Stimulated activated CD4-positive, alpha-beta T cell treated with anti-CD3 and anti-CD28 coated beads, Interleukin-2, amount 100 ng/mL, for 48 hours (primary cell): Measurements from ENCODE around the gene WBP2.
A peak's percentile ranks its signal among the peaks of the same experiment; 100 is the strongest.

ENCODE experiments used
- DNase-seq, 2 donors: peaks; one replicate each; pipeline ENCODE4 v3.0.0-alpha.2; 2020

The WBP2 gene

GRCh38 chr17:75843577-75844529 is 11.3 kb downstream of the WBP2 start, which contains the start of gene UNC13D:
Gene UNC13D, minus strand, starts transcription at chr17:75844404. Its CDS starts 67 bp downstream, at chr17:75844337.
- DNase-seq, result peak in 1 of 2 donors; percentile 47

- no peak for DNase-seq
Observed at GRCh38 chr17:75842963-75843576, 12.1 kb downstream of the WBP2 start.

GRCh38 chr17:75842411-75842810 is 12.7 kb downstream of the WBP2 start:
- DNase-seq, result no peak

- DNase-seq, result no peak
Observed at GRCh38 chr17:75840799-75841164, 14.4 kb downstream of the WBP2 start.

GRCh38 chr17:75839942-75840798 is 15.0 kb downstream of the WBP2 start:
- DNase-seq, result no peak

- DNase-seq, result no peak
Observed at GRCh38 chr17:75838410-75838809, 16.7 kb downstream of the WBP2 start.

GRCh38 chr17:75837899-75838298 is 17.2 kb downstream of the WBP2 start:
- DNase-seq, result no peak

- no peak for DNase-seq
Observed at GRCh38 chr17:75836605-75837004, 18.5 kb downstream of the WBP2 start.

GRCh38 chr17:75835654-75835987 is 19.5 kb downstream of the WBP2 start:
- DNase-seq, result no peak

GRCh38 chr17:75834928-75835653 is 20.0 kb downstream of the WBP2 start:
- DNase-seq, result no peak

- DNase-seq, result no peak
Observed at GRCh38 chr17:75834279-75834920, 20.7 kb downstream of the WBP2 start.

GRCh38 chr17:75832652-75833400 is 22.3 kb downstream of the WBP2 start:
- DNase-seq, result no peak

GRCh38 chr17:75832164-75832651 is 22.9 kb downstream of the WBP2 start:
- no peak for DNase-seq

- DNase-seq, result no peak
Observed at GRCh38 chr17:75831032-75831571, 24.0 kb downstream of the WBP2 start.

GRCh38 chr17:75830164-75831031 is 24.7 kb downstream of the WBP2 start:
- DNase-seq, result no peak

- no peak for DNase-seq
Observed at GRCh38 chr17:75829747-75830146, 25.4 kb downstream of the WBP2 start.

GRCh38 chr17:75828741-75829140 is 26.4 kb downstream of the WBP2 start:
- DNase-seq, result no peak

- no peak for DNase-seq
Observed at GRCh38 chr17:75828076-75828400, 27.1 kb downstream of the WBP2 start.

- DNase-seq, result peak; percentile 51 to 60
Observed at GRCh38 chr17:75827308-75828075, 27.6 kb downstream of the WBP2 start.
